Measurements from ENCODE around the gene XYLT1.

Gene XYLT1

DNA sequence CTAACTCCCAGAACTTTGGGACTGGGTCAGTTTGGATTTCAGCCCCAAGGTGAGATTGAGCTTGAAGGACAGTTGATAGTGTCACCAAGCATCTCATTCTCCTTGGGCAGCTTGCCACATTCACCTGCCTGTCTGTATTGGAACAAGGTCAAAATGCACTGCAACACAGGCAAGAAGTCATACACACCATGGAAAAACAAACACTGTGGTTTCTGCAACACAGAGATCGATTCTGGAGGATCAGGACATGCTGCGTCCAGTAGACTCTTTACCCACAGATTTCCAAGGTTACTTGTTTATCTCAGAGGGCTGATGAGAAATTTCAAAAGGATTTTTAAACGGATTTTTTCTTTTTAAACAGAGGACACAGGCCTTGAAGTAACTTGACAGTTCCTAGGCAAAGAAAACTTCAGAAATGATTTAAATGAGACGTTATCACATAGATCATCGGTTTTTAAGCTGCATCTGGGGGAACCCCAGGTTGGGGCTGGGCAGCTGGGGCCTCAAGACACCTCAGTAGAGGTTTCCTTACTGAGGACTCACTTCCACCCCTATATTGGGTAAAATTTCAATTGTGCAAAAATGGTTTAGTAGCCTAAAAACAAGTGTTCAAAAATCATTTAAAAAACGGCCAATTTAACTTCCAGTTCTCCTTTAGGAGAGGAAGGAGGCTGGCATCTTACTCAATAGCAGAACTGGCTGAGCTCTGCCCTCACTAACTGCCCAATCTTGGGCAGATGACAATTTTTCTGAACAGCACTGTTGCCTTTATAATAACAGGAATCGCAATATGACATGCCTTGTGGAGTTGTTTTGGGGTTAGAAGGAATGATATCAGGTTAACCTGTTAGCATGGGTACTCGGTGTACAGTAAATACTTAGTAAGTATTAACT is 299.3 kb downstream of the XYLT1 start:
- DNase-seq: no peak

DNA sequence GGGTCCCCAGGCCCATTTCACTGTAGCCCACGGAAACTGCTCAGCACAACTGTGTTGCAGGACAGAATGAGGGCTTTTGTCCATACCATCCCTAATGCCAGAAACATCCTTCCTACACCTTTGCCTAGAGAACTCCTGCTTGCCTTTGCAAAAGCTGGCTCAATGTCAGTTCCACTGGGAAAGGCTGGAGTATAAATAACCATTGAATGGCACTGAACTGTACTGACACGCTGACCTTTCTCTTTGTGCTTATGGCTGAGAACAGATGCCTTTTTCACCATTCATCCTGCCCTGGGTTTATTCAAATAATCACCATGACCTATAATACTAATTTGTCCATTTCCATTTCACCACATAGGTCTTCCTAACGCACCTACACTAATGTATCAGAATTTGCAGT is 300.3 kb downstream of the XYLT1 start:
- DNase-seq: no peak

DNA sequence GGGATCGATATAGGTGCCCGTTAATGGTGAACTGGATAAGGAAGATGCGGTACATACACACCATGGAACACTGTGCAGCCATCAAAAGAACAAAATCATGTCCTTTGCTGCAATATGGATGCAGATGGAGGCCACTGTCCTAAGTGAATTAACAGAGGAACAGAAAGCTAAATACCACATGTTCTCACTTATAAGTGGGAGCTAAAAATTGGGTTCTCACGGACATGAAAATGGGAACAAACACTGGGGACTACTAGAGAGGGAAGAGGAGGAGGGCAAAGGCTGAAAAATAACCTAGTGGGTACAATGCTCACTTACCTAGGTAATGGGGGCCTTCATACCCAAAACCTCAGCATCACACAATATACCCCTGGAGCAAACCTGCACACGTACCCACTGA is 302.6 kb downstream of the XYLT1 start:
- no peak for DNase-seq

DNA sequence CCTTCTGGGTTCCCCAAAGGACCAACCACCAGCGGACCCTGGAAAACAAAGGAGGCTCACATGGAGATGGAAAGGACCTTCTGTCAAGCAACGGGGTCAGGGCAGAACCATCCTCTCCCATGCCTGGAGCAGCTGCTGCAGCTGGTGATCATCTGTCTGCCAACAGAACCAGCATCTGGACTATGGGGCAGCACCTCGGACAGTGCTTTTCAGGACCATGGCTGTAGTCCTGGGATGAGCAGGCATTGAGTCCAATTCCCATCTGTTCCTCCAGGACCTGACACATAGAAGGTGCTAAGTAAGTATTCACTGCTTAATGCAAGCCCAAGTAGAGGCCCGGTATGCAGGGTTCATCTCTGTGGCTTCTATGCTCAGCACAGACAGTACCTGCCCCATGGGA is 304.7 kb downstream of the XYLT1 start:
- DNase-seq: no peak

DNA sequence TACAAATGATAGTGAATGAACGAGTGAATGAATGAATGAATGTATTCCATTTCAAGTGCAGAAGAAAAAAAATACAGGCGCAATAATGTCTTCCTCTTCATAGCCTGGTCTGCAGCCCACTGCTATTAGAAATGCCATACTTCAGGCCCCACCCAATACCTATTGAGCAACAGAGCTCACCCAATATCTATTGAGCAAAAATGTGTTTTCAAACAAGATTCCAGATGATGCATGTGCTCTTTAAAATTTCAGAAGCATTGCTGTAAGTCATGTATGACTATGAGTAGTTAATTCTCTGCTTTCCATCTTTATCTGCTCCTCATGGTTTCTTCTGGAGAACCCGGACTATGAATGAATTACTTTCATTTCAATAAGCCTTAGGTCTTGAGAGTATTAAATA is 308.2 kb downstream of the XYLT1 start:
- no peak for DNase-seq

DNA sequence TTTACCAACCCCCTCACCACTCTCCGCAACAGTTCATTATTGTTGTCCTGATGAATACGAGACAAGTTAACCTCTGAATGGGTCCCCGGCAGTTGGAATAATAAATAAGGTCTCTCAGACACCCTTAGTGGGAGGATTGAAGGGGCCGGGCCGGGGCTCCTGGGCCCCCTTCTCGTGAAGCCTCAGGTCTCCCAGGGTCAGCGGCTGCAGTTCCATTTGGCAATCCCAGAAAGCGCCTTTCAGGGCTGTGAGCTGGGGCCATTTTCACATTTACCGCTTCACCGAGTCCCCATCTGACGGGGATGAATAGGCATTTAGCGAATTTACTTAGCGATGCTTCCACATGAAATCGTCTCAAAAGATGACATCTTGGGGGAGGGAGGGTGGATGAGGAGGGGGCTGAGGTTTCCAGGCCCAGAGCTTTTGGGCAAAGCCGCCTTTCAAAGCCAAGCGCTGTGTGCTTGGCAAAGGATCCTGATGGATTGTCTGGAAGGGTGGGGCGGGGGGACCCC is 309.8 kb downstream of the XYLT1 start:
- DNase-seq: no peak

DNA sequence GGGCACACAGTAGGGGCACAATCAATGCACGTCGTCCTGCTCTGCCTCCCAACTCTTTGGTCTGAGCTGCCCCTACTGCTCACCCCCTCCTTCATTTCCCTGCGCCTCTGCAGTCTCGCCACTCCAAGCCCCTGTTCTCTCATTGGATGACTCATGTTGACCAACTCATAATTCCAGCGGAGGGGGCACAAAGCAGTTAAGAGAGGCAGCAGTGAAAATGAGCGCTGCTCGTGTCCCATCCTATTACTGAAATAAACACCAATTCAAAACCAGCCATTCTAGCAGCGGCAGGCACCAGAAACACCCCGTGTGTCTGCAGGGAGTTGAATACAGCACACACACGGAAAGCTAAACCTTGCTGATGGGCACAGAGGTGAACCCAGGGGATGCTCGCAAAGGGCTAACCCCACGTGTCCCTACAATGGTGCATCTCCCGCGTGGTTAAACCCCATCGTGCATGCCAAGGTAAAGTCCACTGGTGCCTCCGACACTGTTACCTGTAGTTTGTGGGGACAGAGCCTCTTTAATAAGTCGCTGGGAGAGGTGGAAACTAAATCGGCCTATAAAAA is 310.4 kb downstream of the XYLT1 start:
- DNase-seq: no peak

DNA sequence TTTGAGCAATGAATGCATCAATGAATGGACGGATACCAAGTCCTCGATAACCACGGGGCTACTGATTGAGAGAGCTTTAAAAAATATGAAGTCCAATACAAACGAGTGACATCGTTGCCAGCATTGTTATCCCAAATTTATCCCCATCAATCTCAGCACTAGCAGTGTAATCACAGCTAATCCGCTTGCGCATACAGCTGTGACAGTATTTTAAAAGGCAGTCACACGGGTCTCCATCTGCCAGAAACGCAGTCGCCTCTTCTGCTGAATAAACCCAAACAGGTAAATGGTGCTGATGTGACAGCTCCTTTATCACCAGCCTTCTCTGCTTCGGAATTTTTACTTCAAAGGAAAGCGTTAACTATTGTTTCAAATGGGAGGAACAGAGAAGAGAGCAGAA is 311.1 kb downstream of the XYLT1 start:
- no peak for DNase-seq

DNA sequence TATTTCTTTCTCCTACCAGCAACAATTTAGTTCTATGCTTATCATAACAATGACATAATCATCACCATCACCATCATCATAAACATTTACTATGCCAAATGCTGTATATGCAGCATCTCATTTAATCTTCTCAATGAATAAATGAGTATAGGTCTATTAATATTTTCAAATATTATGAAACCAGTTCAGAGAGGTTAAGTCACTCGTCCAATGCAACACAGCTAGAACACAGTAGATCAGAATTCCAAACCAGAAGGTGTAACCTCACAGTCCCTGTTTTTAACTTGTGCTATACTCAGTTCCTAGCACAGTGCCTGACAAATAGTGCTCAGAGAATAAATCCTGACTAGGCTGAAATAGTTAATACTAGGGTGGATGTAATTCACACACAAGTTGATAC is 314.8 kb downstream of the XYLT1 start:
- no peak for DNase-seq

DNA sequence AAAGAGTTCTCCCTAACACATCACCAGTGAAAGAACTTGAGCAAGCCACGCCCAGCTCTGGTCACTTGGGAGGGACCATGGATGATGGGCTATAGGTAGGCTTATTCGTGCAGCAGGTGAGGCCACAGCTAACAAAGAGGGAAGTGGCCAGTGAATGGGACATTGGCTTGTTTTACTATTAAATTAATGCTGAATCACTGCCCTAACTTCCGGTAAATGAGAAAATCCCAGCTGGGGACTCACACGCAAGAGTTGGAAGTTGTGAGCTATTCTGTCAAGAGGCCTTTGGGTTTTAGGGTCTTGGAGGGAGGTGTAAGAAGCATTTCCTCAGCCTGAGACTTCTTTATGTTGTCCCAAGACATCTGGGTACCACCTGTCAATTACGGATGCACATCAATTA is 315.3 kb downstream of the XYLT1 start:
- DNase-seq: no peak

DNA sequence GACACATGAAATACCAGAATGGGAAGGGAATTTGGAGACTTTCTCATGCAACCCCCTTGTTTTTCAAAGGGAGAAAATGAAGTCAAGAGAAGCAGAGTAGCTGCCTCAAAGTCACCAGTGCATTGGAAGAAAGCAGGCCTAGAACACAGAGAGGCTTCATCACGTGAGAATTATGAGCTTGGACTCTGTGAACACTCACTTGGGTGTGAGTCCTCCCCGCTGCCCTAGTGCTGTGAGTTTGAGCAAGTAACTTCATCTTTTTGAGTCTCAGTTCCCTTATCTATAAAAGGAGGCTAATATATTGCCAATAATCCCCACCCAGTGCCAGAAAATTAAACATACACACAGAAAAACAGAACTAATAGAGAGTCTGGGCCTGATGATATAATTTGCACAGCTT is 315.8 kb downstream of the XYLT1 start:
- DNase-seq: no peak

DNA sequence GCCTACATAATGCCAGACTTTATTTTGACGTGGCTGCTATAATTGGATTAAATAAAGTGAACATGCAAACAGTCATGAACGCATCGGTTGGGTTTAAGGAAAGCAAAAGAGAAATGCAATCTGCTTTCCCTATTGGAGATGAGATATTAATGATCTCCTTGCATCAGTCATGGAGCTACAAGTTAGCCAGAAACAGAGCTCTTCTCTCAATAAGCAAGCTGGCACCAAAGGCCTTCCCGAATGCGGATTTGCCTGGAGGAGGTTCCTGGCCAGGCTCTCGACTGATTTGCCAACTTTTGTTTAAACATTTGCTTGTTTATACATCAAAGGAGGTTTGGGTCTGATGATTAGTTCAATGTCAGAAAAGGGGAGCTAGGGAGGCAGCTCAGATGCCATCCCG is 318.4 kb downstream of the XYLT1 start:
- DNase-seq: no peak

DNA sequence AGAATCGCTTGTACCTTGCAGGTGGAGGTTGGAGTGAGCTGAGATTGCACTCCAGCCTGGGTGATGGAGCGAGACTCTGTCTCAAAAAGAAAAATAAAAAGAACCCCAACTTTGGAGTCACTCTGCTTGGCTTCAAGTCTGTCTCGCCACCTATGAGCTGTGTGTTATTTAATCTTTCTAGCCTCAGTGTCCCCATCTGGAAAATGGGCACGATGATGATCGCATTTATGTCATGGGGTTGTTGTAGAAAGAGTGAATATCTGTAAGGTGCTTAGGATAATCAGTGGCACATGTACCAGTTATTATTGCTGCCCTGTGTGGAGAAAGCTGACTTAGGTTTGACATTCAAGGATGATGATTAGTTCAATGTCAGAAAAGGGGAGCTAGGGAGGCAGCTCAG is 319.4 kb downstream of the XYLT1 start:
- DNase-seq: no peak

DNA sequence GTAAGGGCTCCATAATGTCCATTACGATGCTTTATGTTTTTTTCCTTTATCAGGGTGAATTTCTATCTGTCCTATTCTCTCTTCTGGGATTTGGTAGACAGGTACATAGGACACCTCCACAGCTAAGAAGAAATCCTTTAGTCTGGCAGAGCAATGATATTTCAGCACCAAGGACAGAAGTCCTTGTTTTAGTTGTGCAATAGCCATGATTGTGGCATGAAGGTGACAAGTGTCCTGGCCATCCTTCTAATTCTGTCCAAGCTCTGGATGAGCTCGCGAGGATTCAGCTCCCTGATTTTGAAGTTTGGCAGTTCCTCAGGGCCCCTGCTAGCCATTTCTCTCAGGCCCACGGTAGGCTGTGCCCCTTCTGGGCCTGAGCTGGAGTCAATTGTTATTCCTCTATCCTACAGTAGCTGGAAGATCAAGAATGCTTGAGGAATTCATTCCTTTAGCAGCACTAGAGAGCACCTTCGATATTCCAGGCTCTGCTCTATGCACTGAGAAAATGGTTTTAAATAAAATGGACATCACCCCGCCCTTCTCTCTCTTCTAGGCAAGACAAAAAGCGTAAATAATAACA is 320.8 kb downstream of the XYLT1 start:
- no peak for DNase-seq

DNA sequence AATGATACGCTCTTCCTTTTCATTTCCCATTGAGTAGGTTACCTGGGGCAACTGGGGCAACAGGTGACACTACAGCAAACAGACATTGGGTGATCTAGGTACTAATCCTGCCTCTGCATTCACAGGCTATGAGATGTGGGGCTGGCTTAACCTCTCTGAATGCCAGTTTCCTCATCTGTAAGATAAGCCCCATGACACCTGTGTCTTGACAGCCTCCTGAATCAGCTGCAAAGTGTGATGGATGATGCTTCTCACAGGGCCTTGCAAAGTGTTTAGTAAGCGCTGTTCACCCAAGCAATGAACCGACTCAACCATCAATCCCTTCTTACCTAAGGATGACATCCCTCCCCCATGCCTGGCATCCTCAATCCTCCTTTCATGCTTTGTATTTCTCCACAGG is 322.8 kb downstream of the XYLT1 start:
- DNase-seq: no peak

DNA sequence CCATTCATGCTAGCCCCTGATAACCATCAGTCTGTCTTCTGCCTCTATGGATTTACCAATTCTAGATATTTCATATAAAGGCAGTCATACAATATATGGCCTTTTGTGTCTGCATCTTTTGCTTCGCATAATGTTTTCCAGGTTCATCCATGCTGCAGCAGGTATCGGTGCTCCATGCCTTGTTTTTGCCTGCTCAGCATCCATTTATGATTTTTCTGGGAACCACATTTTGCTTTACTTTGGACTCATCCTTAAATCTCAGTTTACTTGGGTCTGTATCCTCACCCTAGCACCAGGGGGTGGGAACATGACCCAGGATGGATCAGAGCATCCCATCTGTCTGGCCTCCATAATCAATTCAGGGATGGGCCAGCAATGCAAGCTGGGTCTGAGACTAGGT is 325.7 kb downstream of the XYLT1 start:
- no peak for DNase-seq

DNA sequence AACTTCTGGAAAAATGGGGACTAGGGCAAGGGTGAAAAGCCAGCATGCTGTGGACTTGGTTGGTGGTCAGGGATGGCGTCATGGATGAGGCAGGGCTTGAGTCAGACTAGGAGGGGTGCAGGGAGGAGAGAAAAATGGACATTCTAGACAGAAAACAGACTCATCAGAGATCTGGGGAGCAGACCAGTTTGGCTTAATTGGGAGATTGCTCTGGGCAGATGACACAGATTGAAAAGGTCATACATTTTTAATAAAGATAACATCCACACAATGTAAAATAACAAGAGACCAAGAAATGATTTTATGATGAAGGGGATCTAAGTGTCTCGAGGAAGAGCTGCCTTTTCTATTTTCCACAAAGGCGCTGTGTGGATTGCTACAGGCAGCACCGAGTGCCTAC is 326.3 kb downstream of the XYLT1 start:
- no peak for DNase-seq

DNA sequence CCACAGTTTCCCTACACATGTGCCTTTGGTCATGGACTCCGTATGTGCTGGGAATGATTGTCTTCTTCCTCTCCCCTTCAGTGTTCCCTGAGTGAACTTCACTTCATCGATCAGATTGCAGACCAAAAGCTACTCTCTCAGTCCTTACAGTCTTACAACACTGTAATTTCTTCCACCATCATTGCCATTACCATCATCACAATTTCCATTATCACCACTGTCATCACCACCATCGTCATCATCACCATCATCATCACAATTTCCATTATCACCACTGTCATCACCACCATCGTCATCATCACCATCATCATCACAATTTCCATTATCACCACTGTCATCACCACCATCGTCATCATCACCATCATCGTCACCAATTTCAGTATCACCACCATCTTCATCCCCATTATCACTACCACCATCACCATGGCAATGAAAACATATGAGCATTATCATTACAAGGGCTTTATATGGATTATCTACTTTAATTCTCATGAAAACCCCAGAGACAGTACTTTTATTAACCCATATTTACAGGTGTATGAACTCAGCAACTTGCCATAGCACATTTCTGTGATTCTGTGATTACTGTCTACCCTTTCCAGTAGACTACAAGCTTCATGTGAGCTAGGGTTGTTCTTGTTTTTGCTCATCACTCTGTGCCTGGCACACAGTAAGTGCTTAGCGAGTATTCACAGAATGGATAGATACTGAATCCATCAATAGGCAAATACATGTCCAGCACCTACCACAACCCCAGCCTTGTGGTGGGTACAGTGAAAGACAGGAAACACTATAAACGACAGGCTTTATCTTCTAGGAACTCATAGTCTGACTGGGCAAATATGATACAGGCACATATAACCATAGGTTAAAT is 327.0 kb downstream of the XYLT1 start:
- no peak for DNase-seq

DNA sequence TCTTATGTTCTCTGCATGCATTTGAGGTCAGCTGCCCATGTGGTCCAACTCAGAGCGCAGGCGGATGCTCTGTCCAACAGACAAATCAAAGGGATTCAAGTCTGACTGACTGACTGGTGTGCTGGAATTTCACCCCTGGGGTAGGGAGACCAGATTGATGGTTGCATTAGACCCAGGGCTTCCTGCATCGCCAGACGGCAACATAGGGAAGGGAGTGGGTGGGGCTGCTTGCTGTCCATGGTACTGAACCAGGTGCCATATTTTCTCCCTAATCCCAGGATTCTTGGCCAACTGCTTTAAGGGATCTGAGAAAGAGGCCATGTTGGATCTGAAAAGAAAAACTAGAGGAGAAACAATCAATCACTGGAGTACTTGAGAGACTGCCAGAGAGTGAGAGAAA is 332.0 kb downstream of the XYLT1 start:
- DNase-seq: peak; percentile 58

DNA sequence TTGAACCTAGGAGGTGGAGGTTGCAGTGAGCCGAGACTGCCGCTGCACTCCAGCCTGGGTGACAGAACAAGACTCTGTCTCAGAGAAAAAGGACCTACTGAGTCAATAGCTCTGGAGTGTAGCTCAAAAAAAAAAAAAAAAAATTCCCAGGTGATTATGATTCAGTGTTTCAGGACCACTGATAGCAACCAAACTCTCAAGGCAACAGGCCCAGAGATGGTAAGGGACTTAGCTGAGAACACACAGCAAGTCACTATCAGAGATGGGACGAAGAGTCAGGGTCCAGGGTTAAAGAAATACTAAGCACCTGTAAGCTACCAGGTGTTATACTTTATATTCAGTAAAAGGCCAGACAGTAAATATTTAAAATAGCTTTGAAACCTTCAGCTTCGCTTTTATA is 335.3 kb downstream of the XYLT1 start:
- no peak for DNase-seq

DNA sequence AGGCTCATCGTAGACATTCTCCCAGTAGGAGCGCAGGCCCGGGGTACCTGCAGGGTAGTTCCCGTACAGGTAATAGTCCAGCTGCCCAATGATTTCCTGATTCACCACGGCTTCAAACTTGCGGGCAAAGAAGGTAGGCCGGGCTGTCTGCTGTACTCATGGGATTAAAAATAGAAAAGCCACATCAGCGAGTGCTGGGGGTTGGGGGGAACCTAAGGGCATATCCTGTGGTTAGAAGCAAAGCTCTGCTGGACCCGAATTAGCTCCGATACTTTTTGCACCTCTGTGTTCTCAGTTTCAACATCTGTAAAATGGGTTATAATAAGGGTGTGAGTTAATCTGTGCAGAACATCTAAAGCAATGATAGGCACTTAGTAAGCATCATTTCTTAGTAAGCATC is 336.2 kb downstream of the XYLT1 start:
- no peak for DNase-seq

DNA sequence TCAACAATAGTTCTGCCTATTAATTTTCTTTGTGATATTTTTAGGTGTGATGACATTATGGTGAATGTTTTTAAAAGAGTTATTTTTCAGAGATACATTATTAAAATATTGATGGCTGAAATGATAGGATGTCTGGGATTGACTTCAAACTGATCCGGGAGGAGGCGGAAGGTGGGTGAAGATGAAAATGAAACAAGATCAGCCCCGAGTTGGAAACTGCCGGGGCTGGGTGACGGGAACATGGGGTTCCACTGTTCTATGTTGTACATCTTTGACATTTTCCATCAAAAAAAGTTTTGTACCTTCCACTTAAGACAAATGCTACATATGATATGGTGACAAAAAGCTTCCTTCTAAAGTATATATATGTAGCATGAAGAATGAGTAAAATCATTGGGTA is 336.9 kb downstream of the XYLT1 start:
- DNase-seq: no peak

DNA sequence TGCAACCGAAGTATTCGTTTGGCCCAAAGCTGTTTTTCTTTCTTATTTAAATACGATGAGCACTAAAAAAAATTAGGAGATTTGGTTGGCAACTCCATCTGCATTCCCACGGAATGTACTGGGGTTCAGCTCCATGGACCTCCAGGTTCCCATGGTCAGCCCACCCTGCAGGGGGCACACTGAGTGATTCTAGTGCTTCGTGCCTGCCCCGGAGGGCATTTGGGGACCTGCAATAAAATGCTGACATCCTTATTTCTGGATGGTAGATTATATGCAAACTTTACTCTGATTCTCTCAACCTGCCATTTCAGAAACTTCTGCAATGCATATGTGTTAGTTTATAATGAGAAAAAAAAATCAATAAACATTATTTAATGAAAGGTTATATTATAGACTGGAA is 339.4 kb downstream of the XYLT1 start:
- DNase-seq: no peak

Data from islet precursor cell (in vitro differentiated cells).